Spleen (tissue), 11 donors: ENCODE results near the gene ST7. TPM values are rescaled to one million over a fixed set of nuclear protein-coding genes. Genes with fewer than 3 reads are reported as not detected.

ENCODE experiments used
- DNase-seq: peaks from one replicate; pipeline ENCODE4 v3.0.0-alpha.2; 2020
- H3K27ac ChIP-seq, 8 donors: fragments of 200-600 bp; sonication (generic) in 7 of 8; 1 replicate in 4 of 8; 2 replicates in 4 of 8; pipeline versions ENCODE4 v1.5.0 to v1.8.0; 2016 to 2021; ENCODE audit warnings: inconsistent platforms in 4 of 8, mild to moderate bottlenecking in 4 of 8, moderate library complexity in 1 of 8
- H3K27me3 ChIP-seq, 7 donors: fragments of 200-600 bp; sonication (generic) in 6 of 7; replicated peaks in 1 of 7; 1 replicate in 4 of 7; 2 replicates in 3 of 7; pipeline versions ENCODE4 v1.5.0 to v1.8.0; 2016 to 2021; ENCODE audit warnings: inconsistent platforms in 3 of 7, mild to moderate bottlenecking in 1 of 7
- H3K36me3 ChIP-seq, 6 donors: fragments of 200-600 bp; sonication (generic) in 5 of 6; 1 replicate in 4 of 6; 2 replicates in 2 of 6; pipeline versions ENCODE4 v1.5.0 to v1.8.0; 2016 to 2021; ENCODE audit warnings: inconsistent platforms in 2 of 6
- H3K4me1 ChIP-seq, 6 donors: fragments of 200-600 bp; sonication (generic) in 5 of 6; 1 replicate in 3 of 6; 2 replicates in 3 of 6; pipeline versions ENCODE4 v1.5.0 to v1.8.0; 2016 to 2021; ENCODE audit warnings: inconsistent platforms in 3 of 6
- H3K4me3 ChIP-seq, 8 donors: fragments of 200-600 bp; sonication (generic) in 7 of 8; 1 replicate in 4 of 8; 2 replicates in 4 of 8; pipeline versions ENCODE4 v1.5.0 to v1.8.0; 2016 to 2021; ENCODE audit warnings: inconsistent platforms in 4 of 8, mild to moderate bottlenecking in 4 of 8, moderate library complexity in 2 of 8
- H3K9me3 ChIP-seq, 8 donors: fragments of 200-600 bp; sonication (generic) in 7 of 8; 1 replicate in 4 of 8; 2 replicates in 4 of 8; pipeline versions ENCODE4 v1.5.0 to v1.8.0; 2016 to 2021; ENCODE audit warnings: inconsistent platforms in 4 of 8
- CTCF ChIP-seq, 11 experiments: fragments of 200-600 bp in 7 of 11; fragments of 450-650 bp in 4 of 11; sonication (generic) in 4 of 11; IDR thresholded peaks in 8 of 11; conservative IDR thresholded peaks in 3 of 11; 1 replicate in 7 of 11; 2 replicates in 4 of 11; pipeline versions ENCODE4 v1.4.0 to v1.8.0; 2016 to 2021; ENCODE audit warnings: antibody characterized with exemption in 11 of 11, inconsistent platforms in 4 of 11, mild to moderate bottlenecking in 1 of 11
- POLR2A ChIP-seq, 3 donors: fragments of 450-650 bp; IDR thresholded peaks; one replicate each; pipeline ENCODE4 v1.5.1; 2017; ENCODE audit warnings: antibody characterized with exemption in 3 of 3, mild to moderate bottlenecking in 1 of 3
- POLR2AphosphoS5 ChIP-seq, 3 donors: sonication (generic); formaldehyde crosslinking; IDR thresholded peaks; one replicate each; pipeline ENCODE4 v1.5.1; 2017; ENCODE audit warnings: antibody characterized with exemption in 3 of 3
- WGBS, 5 donors: extraction: QIAGEN DNeasy Blood & Tissue Kit in 3 of 5; methylation state at CpG; one replicate each; pipeline versions ENCODE4 v1.1.5 to v1.1.7; 2013 to 2018; 5-methylcytosine and 5-hydroxymethylcytosine counted together
- intact Hi-C: fragments of 100-400 bp; cut with DNase I; formaldehyde crosslinking; loops from one replicate; pipeline ENCODE4 v1.15.0; 2023; ENCODE audit warnings: low total_unique reads
- polyA plus RNA-seq, 3 donors: library from polyadenylated mRNA; stranded (reverse); fragments of 200-250 nt; gene quantifications; one replicate each; pipeline ENCODE4 v1.2.1, GENCODE V29; 2013
- total RNA-seq, 7 donors: library from RNA; depleted of rRNA in 3 of 7; stranded (reverse); fragments of >200 nt in 3 of 7; fragmentation: NEBNext Ultra II Directional in 4 of 7; extraction: Animal tissue kit (Norgen Biotek cat#: 25700) in 4 of 7; gene quantifications; one replicate each; pipeline versions ENCODE4 v1.1.0 to v1.2.1, GENCODE V29; 2016 to 2021
- donor health status: healthy with polysubstance abuse.
- donor health status: DM: no; HTN: no; CAD: no; lungs with moderate emphysema.
- donor health status: DM: no; HTN: no; CAD: no.
- donor health status: Bipolar disorder and iron deficiency.
- donor health status: healthy.
- donor health status: DM: no; HTN: no; CAD: no.
- donor health status: DM: yes; HTN: yes; CAD: no.

ST7 gene
- total and polyA plus RNA-seq, 10 donors = 4.7 to 36.4 (median 15.8) TPM

GRCh38 chr7:117203205-117203604 is 249.9 kb downstream of the ST7 start:
- WGBS, 5 donors = 94 to 97% (median 95%) methylated on average over 1 of the region's 1 CpG

GRCh38 chr7:117205873-117206272 is 252.6 kb downstream of the ST7 start:
- intact Hi-C loops = no loop called here
- H3K9me3 ChIP-seq = no peaks in the 10 kb centered on the region
- no peaks in the 10 kb centered on the region for H3K27me3 ChIP-seq
- no peak overlapping the region for H3K4me3 ChIP-seq
- DNase-seq = no peak
- TF ChIP-seq POLR2AphosphoS5 (IDR thresholded peaks at IDR 0.05) (no peak), POLR2A (IDR thresholded peaks at IDR 0.05) (no peak), CTCF (IDR thresholded peaks at IDR 0.05 in 8 of 11, conservative IDR thresholded peaks at IDR 0.05 in 3 of 11) (no peak)
- H3K36me3 ChIP-seq = peaks cover 0 to 11% (median 0%) of the 10 kb centered on the region in 6 donors
- H3K27ac ChIP-seq = no peak overlapping the region
- WGBS, 5 donors = 92 to 99% (median 95%) methylated on average over 2 of the region's 2 CpGs
- no peaks in the 10 kb centered on the region for H3K4me1 ChIP-seq

More at GRCh38 chr7:117203205-117203604, 249.9 kb downstream of the ST7 start:
- Histone ChIP-seq H3K9me3 (no peaks in the 10 kb centered on the region), H3K27ac (no peak overlapping the region), H3K27me3 (no peaks in the 10 kb centered on the region), H3K4me3 (no peak overlapping the region), H3K36me3 (peaks cover 0 to 16% (median 0%) of the 10 kb centered on the region in 6 donors), H3K4me1 (no peaks in the 10 kb centered on the region)
- TF ChIP-seq POLR2A (IDR thresholded peaks at IDR 0.05) = no peak
- no peak for TF ChIP-seq POLR2AphosphoS5 (IDR thresholded peaks at IDR 0.05)
- no peak for TF ChIP-seq CTCF (IDR thresholded peaks at IDR 0.05 in 8 of 11, conservative IDR thresholded peaks at IDR 0.05 in 3 of 11)
- DNase-seq = no peak
- intact Hi-C loops = no loop called here

- 84 to 94% (median 90%) methylated on average over 4 of the region's 4 CpGs for WGBS, 5 donors
- H3K27me3 ChIP-seq = no peaks in the 10 kb centered on the region
- no peak for TF ChIP-seq CTCF (IDR thresholded peaks at IDR 0.05 in 8 of 11, conservative IDR thresholded peaks at IDR 0.05 in 3 of 11)
- no peak for TF ChIP-seq POLR2A (IDR thresholded peaks at IDR 0.05)
- no peak for TF ChIP-seq POLR2AphosphoS5 (IDR thresholded peaks at IDR 0.05)
- intact Hi-C loops = no loop called here
- no peaks in the 10 kb centered on the region for H3K9me3 ChIP-seq
- H3K4me3 ChIP-seq = no peak overlapping the region
- peaks cover 0 to 11% (median 0%) of the 10 kb centered on the region in 6 donors for H3K36me3 ChIP-seq
- H3K27ac ChIP-seq = no peak overlapping the region
- DNase-seq = no peak
- H3K4me1 ChIP-seq = no peaks in the 10 kb centered on the region
Measured at GRCh38 chr7:117208257-117208656, 255.0 kb downstream of the ST7 start.

- Histone ChIP-seq H3K36me3 (peaks cover 0 to 11% (median 0%) of the 10 kb centered on the region in 6 donors), H3K27me3 (no peaks in the 10 kb centered on the region), H3K9me3 (no peaks in the 10 kb centered on the region), H3K4me1 (no peaks in the 10 kb centered on the region), H3K4me3 (no peak overlapping the region), H3K27ac (no peak overlapping the region)
- intact Hi-C loops = no loop called here
- whole genome bisulfite sequencing, 5 donors = 85 to 96% (median 90%) methylated on average over 4 of the region's 4 CpGs
- DNase-seq = no peak
- no peak for TF ChIP-seq POLR2AphosphoS5 (IDR thresholded peaks at IDR 0.05)
Measured at GRCh38 chr7:117210397-117210796, 257.1 kb downstream of the ST7 start.

- peaks cover 0 to 11% (median 0%) of the 10 kb centered on the region in 6 donors for H3K36me3 ChIP-seq
- intact Hi-C loops = no loop called here
- H3K27ac ChIP-seq = no peak overlapping the region
- DNase-seq = no peak
- H3K4me3 ChIP-seq = no peak overlapping the region
- TF ChIP-seq CTCF (IDR thresholded peaks at IDR 0.05 in 8 of 11, conservative IDR thresholded peaks at IDR 0.05 in 3 of 11) (no peak), POLR2AphosphoS5 (IDR thresholded peaks at IDR 0.05) (no peak), POLR2A (IDR thresholded peaks at IDR 0.05) (no peak)
- WGBS, 5 donors = 88 to 99% (median 93%) methylated on average over 3 of the region's 3 CpGs
- H3K9me3 ChIP-seq = no peaks in the 10 kb centered on the region
- no peaks in the 10 kb centered on the region for H3K4me1 ChIP-seq
- no peaks in the 10 kb centered on the region for H3K27me3 ChIP-seq
Measured at GRCh38 chr7:117210908-117211307, 257.6 kb downstream of the ST7 start.
